Loucy (cell line): ENCODE measurements around the gene CDHR1.

Source experiments
- CTCF ChIP-seq: fragments of 200-600 bp; sonication (generic); conservative IDR thresholded peaks from 2 replicates; pipeline ENCODE4 v1.5.1; 2014; ENCODE audit warnings: mild to moderate bottlenecking, antibody characterized with exemption, low read length
- EZH2phosphoT487 ChIP-seq: fragments of 200-600 bp; IDR thresholded peaks from 2 replicates; pipeline ENCODE4 v1.6.1; 2018; ENCODE audit warnings: antibody characterized with exemption, mild to moderate bottlenecking, moderate library complexity, borderline replicate concordance

GRCh38 chr10:84178160-84178609 lies 16.2 kb upstream of the CDHR1 start:
- TF ChIP-seq CTCF = no peak
- no peak for TF ChIP-seq EZH2phosphoT487
